Natural killer cell treated with Interleukin-12 subunit alpha and Interleukin-12 subunit beta and Interleukin-15 and Interleukin-18, amount 100 ng/mL, for 72 hours (primary cell): ENCODE measurements around the gene ANKIB1. TPM values are rescaled to one million over a fixed set of nuclear protein-coding genes. Genes with fewer than 3 reads are reported as not detected.

ENCODE experiments used
- ATAC-seq, 2 donors: fragments of 150-1000 bp; cut with Tn5 transposase in 1 of 2; sonication (Bioruptor Pico), chemical (Tn5 transposase) in 1 of 2; 2 replicates each; pipeline ENCODE4 v1.10.0; 2021
- DNase-seq: peaks from one replicate; pipeline ENCODE4 v3.0.0; 2022; ENCODE audit warnings: low spot score
- H3K27ac Mint-ChIP-seq, 2 donors: 1 replicate in 1 of 2; 2 replicates in 1 of 2; pipeline ENCODE4 v1.8.0; 2022; ENCODE audit warnings: mixed read lengths in 2 of 2, mild to moderate bottlenecking in 1 of 2, moderate library complexity in 1 of 2
- H3K27me3 Mint-ChIP-seq, 2 donors: 1 replicate in 1 of 2; 2 replicates in 1 of 2; pipeline ENCODE4 v1.8.0; 2022; ENCODE audit warnings: mixed read lengths in 2 of 2
- H3K36me3 Mint-ChIP-seq: one replicate; pipeline ENCODE4 v1.8.0; 2022; ENCODE audit warnings: mixed read lengths
- H3K4me1 Mint-ChIP-seq, 2 donors: 1 replicate in 1 of 2; 2 replicates in 1 of 2; pipeline ENCODE4 v1.8.0; 2022; ENCODE audit warnings: low read depth in 2 of 2, mixed read lengths in 2 of 2, mild to moderate bottlenecking in 1 of 2
- H3K4me3 Mint-ChIP-seq: one replicate; pipeline ENCODE4 v1.8.0; 2022; ENCODE audit warnings: mixed read lengths
- H3K9me3 Mint-ChIP-seq: 2 replicates; pipeline ENCODE4 v1.8.0; 2022; ENCODE audit warnings: mixed read lengths
- total RNA-seq, 2 donors: library from RNA; stranded (reverse); gene quantifications; one replicate each; pipeline ENCODE4 v1.2.3, GENCODE V29; 2022

ANKIB1 gene
- total RNA-seq: 10 to 100 TPM; 48.8 to 66.8 TPM

GRCh38 chr7:92245487-92246359, at the start of gene ANKIB1, which contains the start of gene KRIT1:
Gene ANKIB1, plus strand, starts transcription at chr7:92245974. Its CDS starts 49,005 bp downstream, at chr7:92294979.
Gene KRIT1, minus strand, starts transcription at chr7:92245914. Its CDS starts 3,779 bp downstream, at chr7:92242135.
- Mint-ChIP-seq H3K27me3 (no peaks in the 10 kb centered on the region), H3K4me1 (peaks cover 33 to 39% of the 10 kb centered on the region in 2 donors), H3K27ac (peak within 1 kb of the TSS; percentile 99 to 100), H3K4me3 (peak within 1 kb of the TSS; percentile 100), H3K9me3 (no peaks in the 10 kb centered on the region), H3K36me3 (peaks cover 4% of the 10 kb centered on the region)
- peak; percentile 92 for DNase-seq
- ATAC-seq: peak; percentile 91 to 94

GRCh38 chr7:92200791-92201190, 45.0 kb upstream of the ANKIB1 start:
- H3K27me3 Mint-ChIP-seq: no peaks in the 10 kb centered on the region
- no peak for ATAC-seq
- H3K9me3 Mint-ChIP-seq: no peaks in the 10 kb centered on the region
- peaks cover 20% of the 10 kb centered on the region for H3K36me3 Mint-ChIP-seq
- no peaks in the 10 kb centered on the region for H3K4me1 Mint-ChIP-seq
- no peak overlapping the region for H3K27ac Mint-ChIP-seq
- H3K4me3 Mint-ChIP-seq: no peak overlapping the region
- no peak for DNase-seq

GRCh38 chr7:92205987-92206386, 39.8 kb upstream of the ANKIB1 start:
- ATAC-seq (no peak), DNase-seq (no peak)
- Mint-ChIP-seq H3K4me1 (peaks cover 12 to 14% of the 10 kb centered on the region in 2 donors), H3K9me3 (peaks cover 8% of the 10 kb centered on the region), H3K36me3 (peaks cover 48% of the 10 kb centered on the region), H3K4me3 (no peak overlapping the region), H3K27ac (no peak overlapping the region), H3K27me3 (no peaks in the 10 kb centered on the region)

GRCh38 chr7:92206672-92207071, 39.1 kb upstream of the ANKIB1 start:
- Mint-ChIP-seq H3K4me1 (peaks cover 12 to 14% of the 10 kb centered on the region in 2 donors), H3K27me3 (no peaks in the 10 kb centered on the region), H3K27ac (peak overlapping the region in 1 of 2 donors; percentile 51), H3K36me3 (peaks cover 53% of the 10 kb centered on the region), H3K4me3 (no peak overlapping the region), H3K9me3 (peaks cover 8% of the 10 kb centered on the region)
- ATAC-seq (no peak), DNase-seq (no peak)

- DNase-seq (no peak), ATAC-seq (no peak)
- no peak overlapping the region for H3K4me3 Mint-ChIP-seq
- peaks cover 36% of the 10 kb centered on the region for H3K36me3 Mint-ChIP-seq
- no peaks in the 10 kb centered on the region for H3K4me1 Mint-ChIP-seq
- no peak overlapping the region for H3K27ac Mint-ChIP-seq
- no peaks in the 10 kb centered on the region for H3K9me3 Mint-ChIP-seq
- H3K27me3 Mint-ChIP-seq: no peaks in the 10 kb centered on the region
Observed at GRCh38 chr7:92221766-92222165, 24.0 kb upstream of the ANKIB1 start.

- Mint-ChIP-seq H3K36me3 (peaks cover 37% of the 10 kb centered on the region), H3K27ac (peak overlapping the region; percentile 32 to 42), H3K4me3 (no peak overlapping the region), H3K27me3 (no peaks in the 10 kb centered on the region), H3K4me1 (peaks cover 0 to 3% of the 10 kb centered on the region in 2 donors), H3K9me3 (peaks cover 3% of the 10 kb centered on the region)
- DNase-seq (no peak), ATAC-seq (no peak)
Observed at GRCh38 chr7:92226981-92227380, 18.8 kb upstream of the ANKIB1 start.

GRCh38 chr7:92228100-92228499, 17.7 kb upstream of the ANKIB1 start:
- no peak for ATAC-seq

GRCh38 chr7:92228742-92229141, 17.0 kb upstream of the ANKIB1 start:
- peaks cover 3% of the 10 kb centered on the region for H3K9me3 Mint-ChIP-seq
- peaks cover 0 to 3% of the 10 kb centered on the region in 2 donors for H3K4me1 Mint-ChIP-seq
- no peak overlapping the region for H3K4me3 Mint-ChIP-seq
- H3K27ac Mint-ChIP-seq: no peak overlapping the region
- DNase-seq: no peak
- no peaks in the 10 kb centered on the region for H3K27me3 Mint-ChIP-seq
- no peak for ATAC-seq
- peaks cover 41% of the 10 kb centered on the region for H3K36me3 Mint-ChIP-seq

More at GRCh38 chr7:92228100-92228499, 17.7 kb upstream of the ANKIB1 start:
- Mint-ChIP-seq H3K27ac (no peak overlapping the region), H3K9me3 (peaks cover 3% of the 10 kb centered on the region), H3K27me3 (no peaks in the 10 kb centered on the region), H3K36me3 (peaks cover 41% of the 10 kb centered on the region), H3K4me3 (no peak overlapping the region), H3K4me1 (peaks cover 0 to 3% of the 10 kb centered on the region in 2 donors)
- no peak for DNase-seq

- H3K36me3 Mint-ChIP-seq: peaks cover 39% of the 10 kb centered on the region
- no peak overlapping the region for H3K4me3 Mint-ChIP-seq
- H3K9me3 Mint-ChIP-seq: peaks cover 3% of the 10 kb centered on the region
- no peak for DNase-seq
- ATAC-seq: no peak
- H3K4me1 Mint-ChIP-seq: peaks cover 0 to 3% of the 10 kb centered on the region in 2 donors
- no peaks in the 10 kb centered on the region for H3K27me3 Mint-ChIP-seq
- H3K27ac Mint-ChIP-seq: no peak overlapping the region
Observed at GRCh38 chr7:92230547-92230946, 15.2 kb upstream of the ANKIB1 start.

GRCh38 chr7:92242972-92243371, 2.8 kb upstream of the ANKIB1 start:
- Mint-ChIP-seq H3K4me1 (peaks cover 30 to 35% of the 10 kb centered on the region in 2 donors), H3K27ac (no peak overlapping the region), H3K9me3 (no peaks in the 10 kb centered on the region), H3K4me3 (no peak overlapping the region), H3K36me3 (peaks cover 4% of the 10 kb centered on the region), H3K27me3 (no peaks in the 10 kb centered on the region)
- no peak for ATAC-seq
- no peak for DNase-seq

GRCh38 chr7:92244808-92245486, 827 bp upstream of the ANKIB1 start:
- Mint-ChIP-seq H3K36me3 (peaks cover 4% of the 10 kb centered on the region), H3K4me3 (peak overlapping the region; percentile 100), H3K4me1 (peaks cover 33 to 39% of the 10 kb centered on the region in 2 donors)

GRCh38 chr7:92246360-92247101, 757 bp downstream of the ANKIB1 start:
- DNase-seq (no peak), ATAC-seq (peak; percentile 2 to 46)
- H3K36me3 Mint-ChIP-seq: peaks cover 4% of the 10 kb centered on the region
- peaks cover 33 to 41% of the 10 kb centered on the region in 2 donors for H3K4me1 Mint-ChIP-seq
- H3K9me3 Mint-ChIP-seq: no peaks in the 10 kb centered on the region
- H3K4me3 Mint-ChIP-seq: peak overlapping the region; percentile 100
- no peaks in the 10 kb centered on the region for H3K27me3 Mint-ChIP-seq
- H3K27ac Mint-ChIP-seq: peak overlapping the region; percentile 86 to 100

More at GRCh38 chr7:92244808-92245486, 827 bp upstream of the ANKIB1 start:
- no peaks in the 10 kb centered on the region for H3K9me3 Mint-ChIP-seq
- H3K27me3 Mint-ChIP-seq: no peaks in the 10 kb centered on the region
- ATAC-seq: peak in 1 of 2 donors; percentile 1
- peak overlapping the region; percentile 99 to 100 for H3K27ac Mint-ChIP-seq
- DNase-seq: no peak

GRCh38 chr7:92250603-92251002, 4.8 kb downstream of the ANKIB1 start:
- DNase-seq (no peak), ATAC-seq (no peak)
- peaks cover 5% of the 10 kb centered on the region for H3K36me3 Mint-ChIP-seq
- no peak overlapping the region for H3K4me3 Mint-ChIP-seq
- H3K9me3 Mint-ChIP-seq: peaks cover 4% of the 10 kb centered on the region
- H3K27ac Mint-ChIP-seq: no peak overlapping the region
- no peaks in the 10 kb centered on the region for H3K27me3 Mint-ChIP-seq
- H3K4me1 Mint-ChIP-seq: peaks cover 31 to 34% of the 10 kb centered on the region in 2 donors
